LNCaP clone FGC (cell line): Measurements from ENCODE around the gene BRAF.
"Not testable (repeated sequence)": the region's sequence is repeated elsewhere in the genome, so short reads cannot be mapped to it uniquely, and the experiment has no call there.

ENCODE experiments used
- DNase-seq: peaks from one replicate; pipeline ENCODE4 v3.0.0-alpha.2; 2011; ENCODE audit warnings: low read depth
- H3K4me3 ChIP-seq: 2 replicates; pipeline ENCODE4 v1.5.1; 2011; ENCODE audit warnings: mild to moderate bottlenecking, low read depth, low read length, control low read depth
- CTCF ChIP-seq: IDR thresholded peaks from 2 replicates; pipeline ENCODE4 v1.5.1; 2012; ENCODE audit warnings: mild to moderate bottlenecking; ENCODE audit not compliant: control insufficient read depth, insufficient read depth; ENCODE audit errors: extremely low read depth

The BRAF gene

DNA sequence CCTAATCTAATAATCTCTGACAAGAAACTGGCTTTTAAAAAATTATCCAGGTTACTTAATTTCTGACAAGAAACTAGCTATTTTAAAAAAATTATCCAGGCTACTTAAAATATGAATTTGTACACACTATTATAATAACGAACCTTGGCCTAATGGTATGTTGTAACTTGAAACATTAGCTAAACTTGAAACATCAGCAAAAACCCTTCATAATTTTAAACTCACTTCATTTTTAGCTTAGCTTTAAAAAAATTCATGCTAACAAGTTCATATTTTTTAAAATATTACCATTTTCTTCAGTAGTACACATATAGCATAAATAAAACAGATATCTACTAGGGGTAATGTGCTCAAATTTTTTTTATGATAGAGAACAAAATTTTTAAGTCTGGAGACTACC lies 35.6 kb downstream of the BRAF start:
- no peak for DNase-seq
- no peak for TF ChIP-seq CTCF
- no peak overlapping the region for H3K4me3 ChIP-seq

DNA sequence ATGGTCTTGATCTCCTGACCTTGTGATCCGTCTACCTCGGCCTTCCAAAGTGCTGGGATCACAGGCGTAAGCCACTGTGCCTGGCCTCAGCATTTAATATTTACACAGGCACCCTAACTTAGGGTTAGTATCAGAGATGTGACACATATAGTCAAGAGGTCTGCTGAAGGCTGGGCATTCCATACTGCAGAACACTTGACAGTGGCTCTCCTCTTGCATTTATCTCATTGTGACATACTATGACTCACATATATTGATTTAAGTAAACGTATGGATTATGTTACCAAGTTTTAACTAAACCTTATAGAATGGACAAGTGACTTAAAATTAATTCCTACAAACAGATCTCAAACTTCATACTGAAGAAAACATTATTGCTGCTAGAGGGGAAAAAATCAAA lies 36.6 kb downstream of the BRAF start:
- no peak for DNase-seq
- TF ChIP-seq CTCF = no peak
- no peak overlapping the region for H3K4me3 ChIP-seq

GRCh38 chr7:140885735-140886334 lies 38.9 kb downstream of the BRAF start:
- DNase-seq = no peak
- TF ChIP-seq CTCF = no peak
- no peak overlapping the region for H3K4me3 ChIP-seq

DNA sequence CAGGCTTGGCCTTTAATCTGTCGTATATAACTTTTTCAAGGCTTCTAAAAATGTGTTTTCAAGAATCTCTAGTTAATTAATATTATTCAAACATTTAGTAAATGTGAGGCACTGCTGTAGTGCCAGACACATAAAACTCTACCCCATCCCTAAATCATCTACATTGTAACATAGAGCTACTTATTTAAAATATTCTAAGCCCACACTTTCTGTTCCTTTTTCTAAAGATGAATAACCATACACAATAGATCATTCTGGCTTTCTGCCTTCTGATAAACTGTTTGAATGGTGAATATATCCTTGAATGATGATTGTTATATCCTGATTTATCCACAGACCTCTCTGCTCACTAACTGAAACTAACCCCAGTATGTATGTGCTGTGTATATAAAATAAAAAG lies 41.4 kb downstream of the BRAF start:
- TF ChIP-seq CTCF = no peak
- no peak for DNase-seq
- H3K4me3 ChIP-seq = no peak overlapping the region

DNA sequence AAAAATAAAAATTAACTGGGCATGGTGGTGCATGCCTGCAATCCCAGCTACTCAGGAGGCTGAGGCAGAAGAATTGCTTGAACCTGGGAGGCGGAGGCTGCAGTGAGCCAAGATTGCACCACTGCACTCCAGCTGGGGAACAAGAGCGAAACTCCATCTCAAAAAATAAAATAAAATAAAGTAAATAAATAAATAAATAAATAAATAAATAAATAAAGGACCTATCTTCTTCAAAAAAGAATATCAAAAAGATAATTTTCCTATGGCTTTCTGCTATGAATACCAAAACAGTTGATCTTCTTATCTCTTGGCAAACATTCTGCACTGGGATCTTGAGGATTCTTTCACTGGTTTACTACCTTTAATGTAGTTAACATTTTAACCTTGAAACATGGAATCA lies 41.9 kb downstream of the BRAF start:
- DNase-seq, H3K4me3 ChIP-seq: not testable (repeated sequence)

DNA sequence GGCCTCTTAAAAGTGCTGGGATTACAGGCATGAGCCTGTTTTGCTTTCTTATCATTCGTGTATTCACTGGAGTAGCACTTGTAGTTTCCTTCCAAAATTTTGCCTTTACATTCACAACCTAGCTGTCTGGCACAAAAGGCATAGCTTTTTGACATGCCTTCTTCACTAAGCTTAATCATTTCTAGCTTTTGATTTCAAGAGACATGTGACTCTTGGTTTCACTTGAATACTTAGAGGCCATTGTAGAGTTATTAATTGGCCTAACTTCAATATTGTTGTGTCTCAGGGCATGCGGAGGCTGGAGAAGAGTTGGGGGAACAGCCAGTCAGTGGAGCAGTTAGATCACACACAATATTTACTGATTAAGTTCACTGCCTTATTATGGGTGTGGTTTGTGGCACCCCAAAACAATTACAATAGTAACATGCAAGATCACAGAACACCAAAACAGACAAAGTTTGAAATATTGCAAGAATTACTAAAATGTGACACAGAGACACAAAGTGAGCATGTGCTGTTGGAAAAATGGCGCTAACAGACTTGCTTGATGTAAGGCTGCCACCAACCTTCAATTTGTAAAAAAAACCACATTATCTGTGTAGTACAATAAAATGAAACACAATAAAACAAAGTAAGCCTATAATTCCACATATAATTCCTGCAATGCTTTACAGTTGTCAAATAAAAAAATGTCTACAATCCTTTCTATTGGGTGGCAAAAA lies 43.1 kb downstream of the BRAF start:
- DNase-seq = no peak
- no peak for TF ChIP-seq CTCF
- no peak overlapping the region for H3K4me3 ChIP-seq

- no peak for DNase-seq
- TF ChIP-seq CTCF = no peak
- no peak overlapping the region for H3K4me3 ChIP-seq
Observed at GRCh38 chr7:140877249-140877524, 47.5 kb downstream of the BRAF start.
